Ammon's horn (tissue), 1 donor: Measurements from ENCODE around the gene RAB3C.

Source experiments
- DNase-seq: peaks from one replicate; pipeline ENCODE4 v3.0.0-alpha.2; 2016; ENCODE audit warnings: low spot score

RAB3C gene

GRCh38 chr5:58731641-58732040 lies 148.8 kb downstream of the RAB3C start:
- DNase-seq = no peak

- DNase-seq = no peak
Measured at GRCh38 chr5:58735637-58736036, 152.8 kb downstream of the RAB3C start.

GRCh38 chr5:58736214-58736613 lies 153.3 kb downstream of the RAB3C start:
- DNase-seq = no peak

GRCh38 chr5:58737671-58738070 lies 154.8 kb downstream of the RAB3C start:
- no peak for DNase-seq

- no peak for DNase-seq
Measured at GRCh38 chr5:58738336-58738735, 155.5 kb downstream of the RAB3C start.

GRCh38 chr5:58739051-58739450 lies 156.2 kb downstream of the RAB3C start:
- no peak for DNase-seq

GRCh38 chr5:58740956-58741355 lies 158.1 kb downstream of the RAB3C start:
- no peak for DNase-seq

- no peak for DNase-seq
Measured at GRCh38 chr5:58745350-58745749, 162.5 kb downstream of the RAB3C start.

- no peak for DNase-seq
Measured at GRCh38 chr5:58746321-58746720, 163.4 kb downstream of the RAB3C start.

- DNase-seq = no peak
Measured at GRCh38 chr5:58750036-58750435, 167.2 kb downstream of the RAB3C start.

GRCh38 chr5:58751222-58751837 lies 168.5 kb downstream of the RAB3C start:
- no peak for DNase-seq

GRCh38 chr5:58752104-58752503 lies 169.2 kb downstream of the RAB3C start:
- no peak for DNase-seq

GRCh38 chr5:58753446-58753845 lies 170.6 kb downstream of the RAB3C start:
- DNase-seq = no peak

- DNase-seq = no peak
Measured at GRCh38 chr5:58754250-58754649, 171.4 kb downstream of the RAB3C start.

- DNase-seq = no peak
Measured at GRCh38 chr5:58755397-58755796, 172.5 kb downstream of the RAB3C start.

- peak; percentile 13 for DNase-seq
Measured at GRCh38 chr5:58759745-58760144, 176.9 kb downstream of the RAB3C start.

GRCh38 chr5:58760222-58760621 lies 177.3 kb downstream of the RAB3C start:
- no peak for DNase-seq

GRCh38 chr5:58761407-58761806 lies 178.5 kb downstream of the RAB3C start:
- DNase-seq = no peak

- no peak for DNase-seq
Measured at GRCh38 chr5:58763390-58763789, 180.5 kb downstream of the RAB3C start.

GRCh38 chr5:58764199-58764598 lies 181.3 kb downstream of the RAB3C start:
- DNase-seq = no peak

GRCh38 chr5:58765058-58765457 lies 182.2 kb downstream of the RAB3C start:
- no peak for DNase-seq

- no peak for DNase-seq
Measured at GRCh38 chr5:58767104-58767503, 184.2 kb downstream of the RAB3C start.

- peak; percentile 11 for DNase-seq
Measured at GRCh38 chr5:58770136-58770535, 187.3 kb downstream of the RAB3C start.

GRCh38 chr5:58771796-58772195 lies 188.9 kb downstream of the RAB3C start:
- DNase-seq = no peak
